Activated CD4-positive, alpha-beta T cell treated with anti-CD3 and anti-CD28 coated beads, Interleukin-2, Interleukin-4, amounts not matched to agents 100 ng/mL and 50 ng/mL, durations not matched to agents 16 hours and 8 hours (primary cell): ENCODE results near the gene PTK6.
"Not testable (repeated sequence)": the region's sequence is repeated elsewhere in the genome, so short reads cannot be mapped to it uniquely, and the experiment has no call there.

ENCODE experiments used
- DNase-seq: peaks from one replicate; pipeline ENCODE4 v3.0.0-alpha.2; 2020; ENCODE audit warnings: low spot score

Gene PTK6

GRCh38 chr20:63529180-63529860, 7.9 kb downstream of the PTK6 start:
- no peak for DNase-seq

- DNase-seq = no peak
Observed at GRCh38 chr20:63527184-63527583, 10.0 kb downstream of the PTK6 start.

- DNase-seq = no peak
Observed at GRCh38 chr20:63525971-63526370, 11.2 kb downstream of the PTK6 start.

GRCh38 chr20:63525185-63525584, 12.0 kb downstream of the PTK6 start:
- DNase-seq = no peak

- DNase-seq = no peak
Observed at GRCh38 chr20:63522981-63523611, 14.1 kb downstream of the PTK6 start.

GRCh38 chr20:63522091-63522868, 14.9 kb downstream of the PTK6 start:
- no peak for DNase-seq

GRCh38 chr20:63521602-63522001, 15.6 kb downstream of the PTK6 start:
- DNase-seq = no peak

GRCh38 chr20:63520934-63521601, 16.1 kb downstream of the PTK6 start:
- DNase-seq = peak; percentile 72

GRCh38 chr20:63520504-63520933, 16.7 kb downstream of the PTK6 start, which contains the start of gene PPDPF:
PPDPF (plus strand) TSS chr20:63520765; CDS start chr20:63521309, 544 bp downstream.
- DNase-seq = peak; percentile 85

GRCh38 chr20:63519668-63520503, 17.3 kb downstream of the PTK6 start:
- DNase-seq = peak; percentile 45

GRCh38 chr20:63518946-63519667, 18.1 kb downstream of the PTK6 start:
- no peak for DNase-seq

- DNase-seq = no peak
Observed at GRCh38 chr20:63518351-63518861, 18.8 kb downstream of the PTK6 start.

- no peak for DNase-seq
Observed at GRCh38 chr20:63517376-63518309, 19.5 kb downstream of the PTK6 start.

- not testable (repeated sequence) for DNase-seq
Observed at GRCh38 chr20:63514520-63514919, 22.7 kb downstream of the PTK6 start.

GRCh38 chr20:63513207-63513606, 24.0 kb downstream of the PTK6 start:
- no peak for DNase-seq

- DNase-seq = no peak
Observed at GRCh38 chr20:63509088-63509564, 28.1 kb downstream of the PTK6 start.

- DNase-seq = no peak
Observed at GRCh38 chr20:63508072-63508768, 29.0 kb downstream of the PTK6 start.

GRCh38 chr20:63507083-63507743, 30.0 kb downstream of the PTK6 start:
- no peak for DNase-seq
